Thymus (tissue), 11 donors: ENCODE data around the gene RAC2. TPM values are rescaled to one million over a fixed set of nuclear protein-coding genes. Genes with fewer than 3 reads are reported as not detected.

ENCODE experiments used
- DNase-seq, 9 donors: peaks; one replicate each; pipeline ENCODE4 v3.0.0-alpha.2; 2013; ENCODE audit warnings: low spot score in 9 of 9, low read depth in 6 of 9, missing footprints in 1 of 9
- H3K27ac ChIP-seq, 2 donors: one replicate each; pipeline ENCODE4 v1.5.1; 2013; ENCODE audit warnings: control low read depth in 1 of 2, low read depth in 1 of 2, low read length in 1 of 2, mild to moderate bottlenecking in 1 of 2, moderate library complexity in 1 of 2
- H3K27me3 ChIP-seq, 2 donors: one replicate each; pipeline ENCODE4 v1.5.1; 2013; ENCODE audit warnings: low read length in 1 of 2; ENCODE audit not compliant: control insufficient read depth in 2 of 2, insufficient read depth in 1 of 2
- H3K36me3 ChIP-seq, 2 donors: one replicate each; pipeline ENCODE4 v1.5.1; 2013; ENCODE audit warnings: low read length in 1 of 2, mild to moderate bottlenecking in 1 of 2, moderate library complexity in 1 of 2; ENCODE audit not compliant: control insufficient read depth in 2 of 2, insufficient read depth in 2 of 2
- H3K4me1 ChIP-seq, 2 donors: one replicate each; pipeline ENCODE4 v1.5.1; 2013; ENCODE audit warnings: low read length in 2 of 2; ENCODE audit not compliant: control insufficient read depth in 2 of 2, insufficient read depth in 2 of 2
- H3K4me3 ChIP-seq, 2 donors: one replicate each; pipeline ENCODE4 v1.5.1; 2013; ENCODE audit warnings: low read length in 2 of 2, control low read depth in 1 of 2, mild to moderate bottlenecking in 1 of 2
- H3K9me3 ChIP-seq, 2 donors: one replicate each; pipeline ENCODE4 v1.5.1; 2013; ENCODE audit warnings: low read length in 1 of 2, mild to moderate bottlenecking in 1 of 2; ENCODE audit not compliant: control insufficient read depth in 2 of 2, insufficient read depth in 1 of 2
- WGBS: extraction: QIAGEN DNeasy Blood & Tissue Kit; methylation state at CpG from one replicate; pipeline ENCODE4 v1.1.7; 2013; 5-methylcytosine and 5-hydroxymethylcytosine counted together
- polyA plus RNA-seq: library from polyadenylated mRNA; stranded (reverse); fragments of 200-250 nt; gene quantifications from one replicate; pipeline ENCODE4 v1.2.3, GENCODE V29; 2013
- total RNA-seq: library from RNA; stranded (reverse); fragments of 120-200 nt; gene quantifications from one replicate; pipeline ENCODE4 v1.2.4, GENCODE V29; 2013
- donor health status: healthy.

Gene RAC2
- total and polyA plus RNA-seq, 2 donors: 149 to 206 TPM

- H3K4me3 ChIP-seq: no peak overlapping the region
- no peaks in the 10 kb centered on the region for H3K27me3 ChIP-seq
- H3K9me3 ChIP-seq: no peaks in the 10 kb centered on the region
- peaks cover 4% of the 10 kb centered on the region in 2 donors for H3K36me3 ChIP-seq
- WGBS: 85% methylated on average over 7 of the region's 7 CpGs
- H3K27ac ChIP-seq: no peak overlapping the region
- DNase-seq: no peak
- H3K4me1 ChIP-seq: peaks cover 25 to 72% of the 10 kb centered on the region in 2 donors
Observed at GRCh38 chr22:37281195-37281594, 37.1 kb upstream of the RAC2 start.

GRCh38 chr22:37280718-37281117 lies 36.6 kb upstream of the RAC2 start:
- no peak overlapping the region for H3K4me3 ChIP-seq
- peaks cover 25 to 71% of the 10 kb centered on the region in 2 donors for H3K4me1 ChIP-seq
- DNase-seq: no peak
- no peaks in the 10 kb centered on the region for H3K27me3 ChIP-seq
- WGBS: 97% methylated on average over 5 of the region's 5 CpGs
- H3K36me3 ChIP-seq: no peaks in the 10 kb centered on the region
- H3K9me3 ChIP-seq: no peaks in the 10 kb centered on the region
- H3K27ac ChIP-seq: no peak overlapping the region

- Histone ChIP-seq H3K4me3 (no peak overlapping the region), H3K27me3 (no peaks in the 10 kb centered on the region), H3K36me3 (no peaks in the 10 kb centered on the region), H3K4me1 (peaks cover 20 to 71% of the 10 kb centered on the region in 2 donors), H3K9me3 (no peaks in the 10 kb centered on the region), H3K27ac (no peak overlapping the region)
- no peak for DNase-seq
- WGBS: 66% methylated on average over 17 of the region's 17 CpGs
Observed at GRCh38 chr22:37279331-37280181, 35.5 kb upstream of the RAC2 start.

GRCh38 chr22:37278261-37278660 lies 34.2 kb upstream of the RAC2 start:
- no peaks in the 10 kb centered on the region for H3K36me3 ChIP-seq
- no peak overlapping the region for H3K4me3 ChIP-seq
- H3K27ac ChIP-seq: no peak overlapping the region
- H3K27me3 ChIP-seq: no peaks in the 10 kb centered on the region
- WGBS: 78% methylated on average over 5 of the region's 5 CpGs
- peaks cover 12 to 65% of the 10 kb centered on the region in 2 donors for H3K4me1 ChIP-seq
- DNase-seq: no peak
- peaks cover 0 to 3% of the 10 kb centered on the region in 2 donors for H3K9me3 ChIP-seq

GRCh38 chr22:37277384-37277783 lies 33.3 kb upstream of the RAC2 start:
- Histone ChIP-seq H3K27me3 (no peaks in the 10 kb centered on the region), H3K36me3 (no peaks in the 10 kb centered on the region), H3K9me3 (peaks cover 0 to 3% of the 10 kb centered on the region in 2 donors), H3K4me3 (no peak overlapping the region), H3K27ac (no peak overlapping the region), H3K4me1 (peaks cover 5 to 58% of the 10 kb centered on the region in 2 donors)
- 97% methylated on average over 11 of the region's 11 CpGs for WGBS
- no peak for DNase-seq

GRCh38 chr22:37276776-37277175 lies 32.7 kb upstream of the RAC2 start:
- no peak overlapping the region for H3K27ac ChIP-seq
- no peaks in the 10 kb centered on the region for H3K36me3 ChIP-seq
- H3K4me1 ChIP-seq: peaks cover 5 to 52% of the 10 kb centered on the region in 2 donors
- no peak overlapping the region for H3K4me3 ChIP-seq
- no peak for DNase-seq
- 93% methylated on average over 2 of the region's 2 CpGs for WGBS
- peaks cover 0 to 3% of the 10 kb centered on the region in 2 donors for H3K9me3 ChIP-seq
- H3K27me3 ChIP-seq: no peaks in the 10 kb centered on the region

GRCh38 chr22:37275622-37276021 lies 31.6 kb upstream of the RAC2 start:
- Histone ChIP-seq H3K9me3 (peaks cover 0 to 3% of the 10 kb centered on the region in 2 donors), H3K36me3 (no peaks in the 10 kb centered on the region), H3K4me3 (no peak overlapping the region), H3K27ac (no peak overlapping the region), H3K27me3 (no peaks in the 10 kb centered on the region), H3K4me1 (peaks cover 5 to 48% of the 10 kb centered on the region in 2 donors)
- WGBS: 81% methylated on average over 5 of the region's 5 CpGs
- no peak for DNase-seq

GRCh38 chr22:37275134-37275533 lies 31.1 kb upstream of the RAC2 start:
- no peak overlapping the region for H3K4me3 ChIP-seq
- H3K4me1 ChIP-seq: peaks cover 5 to 48% of the 10 kb centered on the region in 2 donors
- WGBS: 95% methylated on average over 11 of the region's 11 CpGs
- peaks cover 0 to 3% of the 10 kb centered on the region in 2 donors for H3K9me3 ChIP-seq
- no peak for DNase-seq
- no peaks in the 10 kb centered on the region for H3K36me3 ChIP-seq
- H3K27me3 ChIP-seq: no peaks in the 10 kb centered on the region
- no peak overlapping the region for H3K27ac ChIP-seq

- WGBS: 42% methylated on average over 12 of the region's 12 CpGs
- Histone ChIP-seq H3K4me3 (no peak overlapping the region), H3K27ac (no peak overlapping the region), H3K9me3 (peaks cover 0 to 3% of the 10 kb centered on the region in 2 donors), H3K36me3 (no peaks in the 10 kb centered on the region), H3K27me3 (no peaks in the 10 kb centered on the region), H3K4me1 (peaks cover 7 to 42% of the 10 kb centered on the region in 2 donors)
- DNase-seq: no peak
Observed at GRCh38 chr22:37274380-37274862, 30.4 kb upstream of the RAC2 start.
